Vagina (tissue), 2 donors: ENCODE data around the gene ZFP30.

Source experiments
- CTCF ChIP-seq, 3 experiments: fragments of 450-650 bp in 2 of 3; fragments of 200-600 bp in 1 of 3; sonication (generic) in 1 of 3; IDR thresholded peaks; one replicate each; pipeline ENCODE4 v1.5.1; 2017 to 2019; ENCODE audit warnings: antibody characterized with exemption in 3 of 3, mild to moderate bottlenecking in 2 of 3, moderate library complexity in 2 of 3
- POLR2A ChIP-seq, 2 donors: fragments of 450-650 bp; IDR thresholded peaks; one replicate each; pipeline ENCODE4 v1.6.1; 2017; ENCODE audit warnings: antibody characterized with exemption in 2 of 2, mild to moderate bottlenecking in 2 of 2, moderate library complexity in 2 of 2
- POLR2AphosphoS5 ChIP-seq, 2 donors: sonication (generic); formaldehyde crosslinking; IDR thresholded peaks; one replicate each; pipeline ENCODE4 v1.9.0; 2017; ENCODE audit warnings: antibody characterized with exemption in 2 of 2, mild to moderate bottlenecking in 2 of 2, low read depth in 1 of 2; ENCODE audit not compliant: insufficient read depth in 1 of 2

GRCh38 chr19:37565370-37565669 is 89.9 kb downstream of the ZFP30 start:
- TF ChIP-seq POLR2A (IDR thresholded peaks at IDR 0.05) (no peak), CTCF (IDR thresholded peaks at IDR 0.05) (no peak), POLR2AphosphoS5 (IDR thresholded peaks at IDR 0.05; ENCODE audit: insufficient read depth in 1 of 2, low read depth in 1 of 2) (no peak)
